PC-3 (cell line): Measurements from ENCODE around the gene PRICKLE3.
"Not testable (repeated sequence)": the region's sequence is repeated elsewhere in the genome, so short reads cannot be mapped to it uniquely, and the experiment has no call there.

Experiments
- EZH2 ChIP-seq: fragments of 300-600 bp; sonication (generic); IDR thresholded peaks from one replicate; pipeline ENCODE4 v1.6.1; 2017; ENCODE audit warnings: antibody characterized with exemption, mild to moderate bottlenecking, low read length; ENCODE audit not compliant: unreplicated experiment
- EZH2phosphoT487 ChIP-seq: fragments of 300-600 bp; sonication (generic); IDR thresholded peaks from 2 replicates; pipeline ENCODE4 v1.6.1; 2018; ENCODE audit warnings: mild to moderate bottlenecking, antibody characterized with exemption, low read length, borderline replicate concordance
- TF ChIP-seq, protein P1 (sequence below): fragments of 300-600 bp; sonication (generic); conservative IDR thresholded peaks from 2 replicates; pipeline ENCODE4 v1.5.1; 2017; ENCODE audit warnings: antibody characterized with exemption, low read depth, mild to moderate bottlenecking, low read length

DNA sequence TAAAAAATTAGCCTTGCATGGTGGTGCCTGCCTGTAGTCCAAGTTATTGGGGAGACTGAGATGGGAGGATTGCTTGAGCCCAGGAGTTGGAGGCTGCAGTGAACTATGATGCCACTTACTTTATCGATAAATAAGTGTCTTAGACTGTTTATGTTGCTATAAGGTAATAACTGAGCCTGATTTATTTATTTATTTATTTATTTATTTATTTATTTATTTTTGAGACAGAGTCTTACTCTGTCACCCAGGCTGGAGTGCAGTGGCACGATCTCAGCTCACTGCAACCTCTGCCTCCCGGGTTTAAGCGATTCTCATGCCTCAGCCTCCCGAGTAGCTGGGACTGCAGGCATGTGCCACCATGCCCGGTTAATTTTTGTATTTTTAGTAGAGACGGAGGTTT is 53.9 kb downstream of the PRICKLE3 start:
- TF ChIP-seq, protein P1, sequence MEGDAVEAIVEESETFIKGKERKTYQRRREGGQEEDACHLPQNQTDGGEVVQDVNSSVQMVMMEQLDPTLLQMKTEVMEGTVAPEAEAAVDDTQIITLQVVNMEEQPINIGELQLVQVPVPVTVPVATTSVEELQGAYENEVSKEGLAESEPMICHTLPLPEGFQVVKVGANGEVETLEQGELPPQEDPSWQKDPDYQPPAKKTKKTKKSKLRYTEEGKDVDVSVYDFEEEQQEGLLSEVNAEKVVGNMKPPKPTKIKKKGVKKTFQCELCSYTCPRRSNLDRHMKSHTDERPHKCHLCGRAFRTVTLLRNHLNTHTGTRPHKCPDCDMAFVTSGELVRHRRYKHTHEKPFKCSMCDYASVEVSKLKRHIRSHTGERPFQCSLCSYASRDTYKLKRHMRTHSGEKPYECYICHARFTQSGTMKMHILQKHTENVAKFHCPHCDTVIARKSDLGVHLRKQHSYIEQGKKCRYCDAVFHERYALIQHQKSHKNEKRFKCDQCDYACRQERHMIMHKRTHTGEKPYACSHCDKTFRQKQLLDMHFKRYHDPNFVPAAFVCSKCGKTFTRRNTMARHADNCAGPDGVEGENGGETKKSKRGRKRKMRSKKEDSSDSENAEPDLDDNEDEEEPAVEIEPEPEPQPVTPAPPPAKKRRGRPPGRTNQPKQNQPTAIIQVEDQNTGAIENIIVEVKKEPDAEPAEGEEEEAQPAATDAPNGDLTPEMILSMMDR: not testable (repeated sequence)
- not testable (repeated sequence) for TF ChIP-seq EZH2phosphoT487, EZH2
